Measurements from ENCODE around the gene HDAC2. TPM values are rescaled to one million over a fixed set of nuclear protein-coding genes. Genes with fewer than 3 reads are reported as not detected.
"Not testable (repeated sequence)": the region's sequence is repeated elsewhere in the genome, so short reads cannot be mapped to it uniquely, and the experiment has no call there.

Gene HDAC2
- 113 and 139 TPM in 2 replicates for total RNA-seq

- Histone ChIP-seq H3K4me3 (ENCODE audit: low read depth, low read length) (peak within 1 kb of the TSS; percentile 80), H3K27me3 (ENCODE audit: control insufficient read depth, insufficient read depth, low read length) (no peaks in the 10 kb centered on the region), H3K36me3 (ENCODE audit: control insufficient read depth, insufficient read depth, low read length) (no peaks in the 10 kb centered on the region)
- TF ChIP-seq CTCF (IDR thresholded peaks at IDR 0.05; ENCODE audit: insufficient read depth, low read length, poor library complexity, severe bottlenecking) = no peak
- DNase-seq (ENCODE audit: low read depth) = no peak
Measured at GRCh38 chr6:113970805-113971676, at the start of gene HDAC2. HDAC2 (minus strand) TSS chr6:113971148; CDS start chr6:113970908, 240 bp downstream.

- Histone ChIP-seq H3K36me3 (ENCODE audit: control insufficient read depth, insufficient read depth, low read length) (no peaks in the 10 kb centered on the region), H3K27me3 (ENCODE audit: control insufficient read depth, insufficient read depth, low read length) (no peaks in the 10 kb centered on the region), H3K4me3 (ENCODE audit: low read depth, low read length) (no peak overlapping the region)
- TF ChIP-seq CTCF (IDR thresholded peaks at IDR 0.05; ENCODE audit: insufficient read depth, low read length, poor library complexity, severe bottlenecking) = no peak
- no peak for DNase-seq (ENCODE audit: low read depth)
Measured at GRCh38 chr6:114020196-114020595, 49.2 kb upstream of the HDAC2 start.

GRCh38 chr6:114017146-114017545 lies 46.2 kb upstream of the HDAC2 start:
- not testable (repeated sequence) for H3K36me3 ChIP-seq (ENCODE audit: control insufficient read depth, insufficient read depth, low read length); H3K4me3 ChIP-seq (ENCODE audit: low read depth, low read length); H3K27me3 ChIP-seq (ENCODE audit: control insufficient read depth, insufficient read depth, low read length)
- peak; percentile 12 for DNase-seq (ENCODE audit: low read depth)

- not testable (repeated sequence) for H3K27me3 ChIP-seq (ENCODE audit: control insufficient read depth, insufficient read depth, low read length); DNase-seq (ENCODE audit: low read depth); H3K4me3 ChIP-seq (ENCODE audit: low read depth, low read length); H3K36me3 ChIP-seq (ENCODE audit: control insufficient read depth, insufficient read depth, low read length)
Measured at GRCh38 chr6:114014106-114014505, 43.2 kb upstream of the HDAC2 start.

- not testable (repeated sequence) for H3K4me3 ChIP-seq (ENCODE audit: low read depth, low read length); H3K36me3 ChIP-seq (ENCODE audit: control insufficient read depth, insufficient read depth, low read length); DNase-seq (ENCODE audit: low read depth); H3K27me3 ChIP-seq (ENCODE audit: control insufficient read depth, insufficient read depth, low read length)
Measured at GRCh38 chr6:114011486-114011885, 40.5 kb upstream of the HDAC2 start.

- Histone ChIP-seq H3K4me3 (ENCODE audit: low read depth, low read length) (no peak overlapping the region), H3K27me3 (ENCODE audit: control insufficient read depth, insufficient read depth, low read length) (no peaks in the 10 kb centered on the region), H3K36me3 (ENCODE audit: control insufficient read depth, insufficient read depth, low read length) (no peaks in the 10 kb centered on the region)
- DNase-seq (ENCODE audit: low read depth) = no peak
- TF ChIP-seq CTCF (IDR thresholded peaks at IDR 0.05; ENCODE audit: insufficient read depth, low read length, poor library complexity, severe bottlenecking) = no peak
Measured at GRCh38 chr6:114010540-114010939, 39.6 kb upstream of the HDAC2 start.

- DNase-seq (ENCODE audit: low read depth) = no peak
- Histone ChIP-seq H3K27me3 (ENCODE audit: control insufficient read depth, insufficient read depth, low read length) (no peaks in the 10 kb centered on the region), H3K4me3 (ENCODE audit: low read depth, low read length) (no peak overlapping the region), H3K36me3 (ENCODE audit: control insufficient read depth, insufficient read depth, low read length) (no peaks in the 10 kb centered on the region)
- no peak for TF ChIP-seq CTCF (IDR thresholded peaks at IDR 0.05; ENCODE audit: insufficient read depth, low read length, poor library complexity, severe bottlenecking)
Measured at GRCh38 chr6:114009192-114009591, 38.2 kb upstream of the HDAC2 start.
